ENCODE measurements around the gene C5orf15. TPM values are rescaled to one million over a fixed set of nuclear protein-coding genes. Genes with fewer than 3 reads are reported as not detected.
"Not testable (repeated sequence)": the region's sequence is repeated elsewhere in the genome, so short reads cannot be mapped to it uniquely, and the experiment has no call there.

C5orf15 gene
- polyA plus RNA-seq, 1 donor (not counting 4 experiments of a cell fraction or from before 2014, with no cell fraction given): 86.9 TPM

DNA sequence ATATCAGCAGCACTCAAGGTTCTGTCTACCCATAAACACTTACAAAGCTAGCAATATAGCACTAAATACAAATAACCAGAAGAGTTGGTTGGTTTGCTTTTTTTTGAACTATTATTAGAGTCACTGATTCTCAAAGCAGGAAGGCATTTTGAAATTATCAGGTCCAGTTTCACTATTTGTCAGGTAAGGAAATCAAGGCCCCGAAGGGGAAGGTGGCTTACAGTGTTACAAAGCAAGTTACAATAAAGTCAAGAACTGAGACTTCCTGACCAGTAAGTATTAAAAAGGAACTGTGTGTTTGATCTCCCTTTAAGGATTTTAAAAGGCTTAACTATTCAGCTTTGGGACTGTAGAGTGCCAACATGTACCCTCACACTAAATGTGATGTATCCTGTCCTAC lies 10.8 kb downstream of the C5orf15 start:
- H3K9me1 ChIP-seq (ENCODE audit: control insufficient read depth, extremely low read depth, insufficient read depth, low read length): no peaks in the 10 kb centered on the region
- peaks cover 8% of the 10 kb centered on the region for H3K79me2 ChIP-seq (ENCODE audit: control insufficient read depth, insufficient read depth, low read length)
- no peak for DNase-seq (ENCODE audit: low read depth, low spot score)
- no peak for FAIRE-seq
- H4K20me1 ChIP-seq (ENCODE audit: control insufficient read depth, extremely low read depth, insufficient read depth, low read length): peaks cover 2% of the 10 kb centered on the region
- no peak overlapping the region for H3K9ac ChIP-seq (ENCODE audit: control insufficient read depth, extremely low read depth, insufficient read depth, low read length)
- no peaks in the 10 kb centered on the region for H3K4me1 ChIP-seq (ENCODE audit: control insufficient read depth, extremely low read depth, insufficient read depth, low read length)
- no peak overlapping the region for H2AFZ ChIP-seq (ENCODE audit: control insufficient read depth, low read length)
- dilution Hi-C loops (cut with MboI; ENCODE audit: extremely low pct_ligation_motif_present, low sequenced_read_pairs): no loop called here
- H3K4me3 ChIP-seq (ENCODE audit: control insufficient read depth in 2 of 3, extremely low read depth in 1 of 3, insufficient read depth in 2 of 3, low read depth in 1 of 3, low read length in 3 of 3): no peak overlapping the region
- H3K9me3 ChIP-seq (ENCODE audit: control insufficient read depth, low read depth, low read length): no peaks in the 10 kb centered on the region
- H3K36me3 ChIP-seq (ENCODE audit: control insufficient read depth in 2 of 2, extremely low read depth in 1 of 2, insufficient read depth in 2 of 2, low read length in 2 of 2): peaks cover 0 to 8% of the 10 kb centered on the region in 2 experiments
- no peak overlapping the region for H3K4me2 ChIP-seq (ENCODE audit: control insufficient read depth, extremely low read depth, insufficient read depth, low read depth, low read length)
- H3K27me3 ChIP-seq (ENCODE audit: control insufficient read depth, extremely low read depth, insufficient read depth, low read length): no peaks in the 10 kb centered on the region
- H3K27ac ChIP-seq (ENCODE audit: control insufficient read depth, insufficient read depth, low read length): no peak overlapping the region
- TF ChIP-seq, protein P1, sequence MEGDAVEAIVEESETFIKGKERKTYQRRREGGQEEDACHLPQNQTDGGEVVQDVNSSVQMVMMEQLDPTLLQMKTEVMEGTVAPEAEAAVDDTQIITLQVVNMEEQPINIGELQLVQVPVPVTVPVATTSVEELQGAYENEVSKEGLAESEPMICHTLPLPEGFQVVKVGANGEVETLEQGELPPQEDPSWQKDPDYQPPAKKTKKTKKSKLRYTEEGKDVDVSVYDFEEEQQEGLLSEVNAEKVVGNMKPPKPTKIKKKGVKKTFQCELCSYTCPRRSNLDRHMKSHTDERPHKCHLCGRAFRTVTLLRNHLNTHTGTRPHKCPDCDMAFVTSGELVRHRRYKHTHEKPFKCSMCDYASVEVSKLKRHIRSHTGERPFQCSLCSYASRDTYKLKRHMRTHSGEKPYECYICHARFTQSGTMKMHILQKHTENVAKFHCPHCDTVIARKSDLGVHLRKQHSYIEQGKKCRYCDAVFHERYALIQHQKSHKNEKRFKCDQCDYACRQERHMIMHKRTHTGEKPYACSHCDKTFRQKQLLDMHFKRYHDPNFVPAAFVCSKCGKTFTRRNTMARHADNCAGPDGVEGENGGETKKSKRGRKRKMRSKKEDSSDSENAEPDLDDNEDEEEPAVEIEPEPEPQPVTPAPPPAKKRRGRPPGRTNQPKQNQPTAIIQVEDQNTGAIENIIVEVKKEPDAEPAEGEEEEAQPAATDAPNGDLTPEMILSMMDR (optimal IDR thresholded peaks at IDR 0.05 in 1 of 3, IDR thresholded peaks at IDR 0.05 in 1 of 3, conservative IDR thresholded peaks at IDR 0.05 in 1 of 3; ENCODE audit: extremely low read depth in 1 of 3, insufficient read depth in 2 of 3, low read length in 3 of 3): no peak
- no peak for TF ChIP-seq EZH2 (IDR thresholded peaks at IDR 0.05; ENCODE audit: low read length)

DNA sequence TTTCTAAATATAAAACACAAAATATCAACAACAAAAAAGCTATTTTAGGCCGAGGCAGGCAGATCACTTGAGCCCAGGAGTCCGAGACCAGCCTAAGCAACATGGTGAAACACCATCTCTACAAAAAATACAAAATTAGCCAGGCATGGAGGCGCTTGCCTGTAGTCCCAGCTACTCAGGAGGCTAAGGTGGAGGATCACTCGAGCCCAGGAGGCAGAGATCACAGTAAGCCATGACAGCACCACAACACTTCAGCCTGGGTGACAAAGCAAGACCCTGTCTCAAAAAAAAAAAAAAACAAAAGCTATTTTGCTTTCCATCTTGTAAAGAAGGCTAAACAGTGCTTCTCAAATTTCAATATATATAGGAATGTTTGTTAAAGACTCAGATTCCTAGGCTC lies 11.3 kb downstream of the C5orf15 start:
- Histone ChIP-seq H3K27ac (ENCODE audit: control insufficient read depth, insufficient read depth, low read length) (no peak overlapping the region), H4K20me1 (ENCODE audit: control insufficient read depth, extremely low read depth, insufficient read depth, low read length) (no peaks in the 10 kb centered on the region), H2AFZ (ENCODE audit: control insufficient read depth, low read length) (no peak overlapping the region), H3K36me3 (ENCODE audit: control insufficient read depth in 2 of 2, extremely low read depth in 1 of 2, insufficient read depth in 2 of 2, low read length in 2 of 2) (peaks cover 0 to 8% of the 10 kb centered on the region in 2 experiments), H3K9me1 (ENCODE audit: control insufficient read depth, extremely low read depth, insufficient read depth, low read length) (no peaks in the 10 kb centered on the region), H3K79me2 (ENCODE audit: control insufficient read depth, insufficient read depth, low read length) (peaks cover 3% of the 10 kb centered on the region), H3K27me3 (ENCODE audit: control insufficient read depth, extremely low read depth, insufficient read depth, low read length) (no peaks in the 10 kb centered on the region), H3K9me3 (ENCODE audit: control insufficient read depth, low read depth, low read length) (no peaks in the 10 kb centered on the region), H3K4me3 (ENCODE audit: control insufficient read depth in 2 of 3, extremely low read depth in 1 of 3, insufficient read depth in 2 of 3, low read depth in 1 of 3, low read length in 3 of 3) (no peak overlapping the region), H3K4me2 (ENCODE audit: control insufficient read depth, extremely low read depth, insufficient read depth, low read depth, low read length) (no peak overlapping the region), H3K9ac (ENCODE audit: control insufficient read depth, extremely low read depth, insufficient read depth, low read length) (no peak overlapping the region), H3K4me1 (ENCODE audit: control insufficient read depth, extremely low read depth, insufficient read depth, low read length) (no peaks in the 10 kb centered on the region)
- FAIRE-seq: no peak
- dilution Hi-C loops (cut with MboI; ENCODE audit: extremely low pct_ligation_motif_present, low sequenced_read_pairs): no loop called here
- TF ChIP-seq EZH2 (IDR thresholded peaks at IDR 0.05; ENCODE audit: low read length): no peak
- TF ChIP-seq, protein P1 (optimal IDR thresholded peaks at IDR 0.05 in 1 of 3, IDR thresholded peaks at IDR 0.05 in 1 of 3, conservative IDR thresholded peaks at IDR 0.05 in 1 of 3; ENCODE audit: extremely low read depth in 1 of 3, insufficient read depth in 2 of 3, low read length in 3 of 3): no peak
- DNase-seq (ENCODE audit: low read depth, low spot score): no peak

DNA sequence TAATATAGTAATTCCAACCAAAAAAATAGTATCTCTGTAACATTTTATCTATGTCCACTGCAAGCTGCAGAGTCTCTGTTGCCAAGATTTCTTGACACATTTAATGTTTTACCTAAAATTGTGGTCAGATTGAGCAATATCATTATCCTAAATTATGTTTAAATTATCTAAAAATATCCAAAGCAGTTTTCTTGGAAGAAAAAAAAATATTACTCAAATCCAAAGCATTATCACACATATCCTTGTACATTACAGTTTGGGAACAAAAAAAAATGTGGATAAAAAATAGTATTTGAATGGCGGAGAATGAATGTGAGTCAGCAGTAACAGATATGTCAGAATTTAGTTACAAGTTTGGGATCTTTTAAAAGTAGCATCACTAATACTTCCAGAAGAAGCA lies 12.2 kb downstream of the C5orf15 start:
- H3K27me3 ChIP-seq (ENCODE audit: control insufficient read depth, extremely low read depth, insufficient read depth, low read length); H3K4me1 ChIP-seq (ENCODE audit: control insufficient read depth, extremely low read depth, insufficient read depth, low read length); H2AFZ ChIP-seq (ENCODE audit: control insufficient read depth, low read length); H3K9me1 ChIP-seq (ENCODE audit: control insufficient read depth, extremely low read depth, insufficient read depth, low read length); H3K4me2 ChIP-seq (ENCODE audit: control insufficient read depth, extremely low read depth, insufficient read depth, low read depth, low read length); dilution Hi-C loops (cut with MboI; ENCODE audit: extremely low pct_ligation_motif_present, low sequenced_read_pairs); H3K9me3 ChIP-seq (ENCODE audit: control insufficient read depth, low read depth, low read length); DNase-seq (ENCODE audit: low read depth, low spot score); H4K20me1 ChIP-seq (ENCODE audit: control insufficient read depth, extremely low read depth, insufficient read depth, low read length); H3K27ac ChIP-seq (ENCODE audit: control insufficient read depth, insufficient read depth, low read length); H3K9ac ChIP-seq (ENCODE audit: control insufficient read depth, extremely low read depth, insufficient read depth, low read length); H3K79me2 ChIP-seq (ENCODE audit: control insufficient read depth, insufficient read depth, low read length); H3K36me3 ChIP-seq (ENCODE audit: control insufficient read depth in 2 of 2, extremely low read depth in 1 of 2, insufficient read depth in 2 of 2, low read length in 2 of 2); FAIRE-seq; H3K4me3 ChIP-seq (ENCODE audit: control insufficient read depth in 2 of 3, extremely low read depth in 1 of 3, insufficient read depth in 2 of 3, low read depth in 1 of 3, low read length in 3 of 3): not testable (repeated sequence)
